HL-60/S4 treated with retinoic acid at 250 ng/mL for 4 days and 3 days (cell line): ENCODE data around the gene CCNY.
"Not testable (repeated sequence)": the region's sequence is repeated elsewhere in the genome, so short reads cannot be mapped to it uniquely, and the experiment has no call there.

Experiments
- in situ Hi-C: fragments of 300-500 bp; cut with MboI; formaldehyde crosslinking; loops from 2 replicates; pipeline ENCODE4 v1.7.0; 2022; ENCODE audit warnings: low sequenced_read_pairs

CCNY gene

GRCh38 chr10:35353805-35354204 is 17.5 kb downstream of the CCNY start:
- in situ Hi-C loops, result no loop called here

DNA sequence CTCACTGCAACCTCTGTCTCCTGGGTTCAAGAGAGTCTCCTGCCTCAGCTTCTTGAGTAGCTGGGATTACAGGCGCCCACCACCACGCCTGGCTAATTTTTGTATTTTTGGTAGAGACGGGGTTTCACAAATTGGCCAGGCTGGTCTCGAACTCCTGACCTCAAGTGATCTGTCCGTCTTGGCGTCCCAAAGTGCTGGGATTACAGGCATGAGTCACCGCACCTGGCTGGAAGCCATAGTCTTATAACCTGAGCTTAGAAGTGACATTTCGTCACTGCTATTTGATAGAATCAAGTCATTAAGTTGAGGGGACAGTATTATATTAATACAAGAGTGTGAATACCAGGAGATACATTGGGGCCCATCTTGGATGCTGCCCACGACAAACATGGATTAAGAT is 17.9 kb downstream of the CCNY start:
- in situ Hi-C loops, result not testable (repeated sequence)

- in situ Hi-C loops, result no loop called here
Observed at GRCh38 chr10:35355971-35356724, 19.8 kb downstream of the CCNY start.

DNA sequence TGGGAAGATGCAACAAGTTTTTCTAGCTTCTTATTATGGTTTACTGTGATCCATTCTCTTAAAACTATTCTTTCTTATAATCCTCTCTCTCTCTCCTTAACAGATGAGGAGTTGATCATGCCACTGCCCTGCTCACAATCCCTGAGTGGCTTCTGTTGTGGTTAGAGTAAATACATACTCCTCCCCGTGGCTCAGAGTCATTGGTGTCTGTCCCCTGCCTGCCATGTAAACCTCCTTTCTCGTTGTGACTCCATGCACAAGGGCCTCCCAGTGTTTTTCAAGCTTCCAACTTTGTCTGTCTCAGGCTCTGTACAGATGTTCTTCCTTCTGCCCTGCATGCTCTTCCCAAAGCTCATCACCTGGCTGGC is 20.4 kb downstream of the CCNY start:
- in situ Hi-C loops, result no loop called here

DNA sequence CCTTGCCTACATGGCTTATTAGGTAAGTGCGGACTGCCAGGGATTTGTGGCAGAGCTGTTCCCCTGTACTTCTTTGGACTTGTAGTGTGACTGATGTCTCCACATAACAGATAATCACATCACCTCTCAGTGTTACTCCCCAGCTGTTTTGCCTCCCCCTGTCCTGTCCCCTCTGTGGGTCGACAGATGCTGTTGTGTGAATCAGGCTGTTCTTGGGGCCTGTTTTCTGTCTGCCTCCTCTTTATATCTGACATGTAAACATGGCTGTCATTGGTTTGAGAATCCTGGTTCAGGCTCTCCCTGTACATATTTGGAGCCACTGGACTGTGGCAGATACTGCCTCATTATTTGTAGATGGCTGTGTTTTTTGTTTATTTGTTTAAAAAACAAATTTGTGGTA is 22.7 kb downstream of the CCNY start:
- in situ Hi-C loops, result no loop called here

- in situ Hi-C loops, result no loop called here
Observed at GRCh38 chr10:35359873-35360272, 23.6 kb downstream of the CCNY start.

DNA sequence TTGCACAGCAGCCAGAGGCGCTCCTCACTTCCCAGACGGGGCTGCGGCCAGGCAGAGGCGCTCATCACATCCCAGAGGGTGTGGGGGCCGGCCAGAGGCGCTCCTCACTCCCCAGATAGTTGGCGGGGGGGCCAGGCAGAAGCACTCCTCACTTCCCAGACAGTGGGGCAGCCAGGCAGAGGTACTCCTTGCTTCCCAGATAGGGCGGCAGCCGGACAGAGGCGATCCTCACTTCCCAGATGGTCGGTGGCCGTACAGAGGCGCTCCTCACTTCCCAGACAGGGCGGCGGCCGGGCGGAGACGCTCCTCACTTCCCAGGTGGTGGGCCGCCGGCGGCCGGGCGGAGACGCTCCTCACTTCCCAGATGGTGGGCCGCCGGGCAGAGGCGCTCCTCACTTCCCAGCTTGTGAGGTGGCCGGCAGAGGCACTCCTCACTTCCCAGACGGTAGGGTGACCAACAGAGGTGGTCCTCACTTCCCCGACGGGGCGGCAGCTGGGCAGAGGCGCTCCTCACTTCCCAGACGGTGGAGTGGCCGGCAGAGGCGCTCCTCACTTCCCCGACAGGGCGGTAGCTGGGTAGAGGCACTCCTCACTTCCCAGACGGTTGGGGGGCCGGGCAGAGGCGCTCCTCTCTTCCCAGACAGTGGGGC is 26.5 kb downstream of the CCNY start:
- in situ Hi-C loops, result no loop called here

GRCh38 chr10:35363587-35363986 is 27.3 kb downstream of the CCNY start:
- in situ Hi-C loops, result no loop called here

DNA sequence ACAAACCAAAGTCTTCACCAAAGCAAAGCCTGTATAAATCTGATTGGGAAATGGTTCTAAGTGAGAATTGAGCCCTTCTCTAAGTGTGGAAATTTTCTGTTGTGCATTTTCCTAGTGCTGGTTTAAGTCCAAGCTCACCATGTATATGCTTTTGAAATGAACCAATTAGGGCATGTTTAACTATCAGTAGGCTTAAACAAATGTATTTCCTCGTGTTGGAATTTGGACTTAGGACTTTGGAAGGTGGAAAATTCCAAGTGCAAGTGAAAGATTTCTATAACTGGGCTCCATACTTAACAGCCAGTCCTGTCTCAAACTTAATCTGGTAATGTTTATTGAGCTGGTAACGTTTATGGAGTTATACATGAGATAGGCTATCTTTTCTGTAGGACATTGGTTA is 28.5 kb downstream of the CCNY start:
- in situ Hi-C loops, result no loop called here

DNA sequence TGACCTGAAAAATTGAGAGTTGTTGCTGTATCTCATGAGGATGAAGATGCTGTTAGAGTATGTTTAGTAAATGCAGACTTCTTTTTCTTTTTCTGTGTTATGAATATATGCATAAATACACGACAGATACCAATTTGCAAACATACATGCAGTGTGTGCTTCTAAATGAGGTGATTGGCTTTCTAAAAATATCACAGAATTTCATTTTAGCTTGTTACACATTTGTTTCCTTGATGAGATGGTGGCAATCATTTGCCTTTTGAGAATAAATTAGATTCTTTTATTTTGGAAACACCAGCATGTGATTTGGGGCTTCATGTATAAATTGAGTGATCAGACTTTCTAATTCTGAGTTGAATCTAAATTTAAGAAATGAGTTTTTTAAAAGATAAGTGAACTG is 29.7 kb downstream of the CCNY start:
- in situ Hi-C loops, result no loop called here

DNA sequence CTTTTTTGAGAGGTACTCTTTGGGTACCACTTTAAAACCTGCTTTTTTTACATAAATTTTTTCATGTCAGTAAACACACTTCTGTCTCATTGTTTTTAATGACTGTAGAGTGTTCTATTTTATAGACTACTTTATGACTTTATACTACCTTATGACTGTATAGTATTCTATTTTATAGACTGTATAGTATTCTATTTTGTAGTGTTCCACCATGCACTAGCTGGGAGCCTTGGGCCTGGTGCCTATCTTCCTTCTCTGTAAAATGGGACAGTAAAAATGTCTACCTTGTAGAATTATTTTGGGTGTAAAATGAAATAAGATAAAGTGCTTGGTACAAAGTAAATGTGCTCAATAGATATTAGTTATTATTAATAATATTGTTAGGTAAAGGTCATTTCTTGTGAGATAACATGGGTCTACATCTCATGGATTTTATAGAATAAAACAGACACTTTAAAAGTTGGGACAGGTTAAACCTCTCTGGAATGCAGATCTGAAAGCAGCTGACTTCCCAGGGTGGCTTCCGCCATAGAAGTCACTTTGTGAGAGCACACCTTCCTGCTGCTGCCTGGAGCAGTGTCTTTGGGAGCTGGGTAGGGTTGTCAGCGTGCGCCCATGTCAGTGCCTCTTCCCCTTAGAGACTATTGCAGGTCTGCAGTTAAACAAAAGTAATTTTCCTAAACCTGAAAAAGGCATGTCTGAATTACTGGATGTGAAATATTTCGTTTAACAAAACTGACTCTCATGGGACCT is 31.0 kb downstream of the CCNY start:
- in situ Hi-C loops, result no loop called here

DNA sequence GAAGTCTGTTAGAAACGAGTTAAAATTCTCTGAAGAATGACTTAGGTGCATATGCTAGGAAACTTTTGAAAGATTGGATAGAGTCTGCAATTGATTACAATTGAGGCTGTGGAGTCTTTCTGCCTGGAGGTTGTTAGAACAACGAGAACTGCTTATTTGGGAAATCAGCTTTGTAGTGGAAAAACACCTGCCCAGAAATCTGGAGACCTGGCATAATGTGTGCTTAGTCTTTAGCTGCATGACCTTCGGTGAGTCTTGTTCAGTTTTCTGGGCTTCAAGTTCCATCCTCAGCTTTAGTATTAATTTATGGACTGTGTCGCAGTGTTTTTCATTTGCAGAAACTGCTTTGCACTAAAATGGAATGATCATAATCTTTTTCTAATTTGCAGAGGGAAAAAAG is 31.7 kb downstream of the CCNY start:
- in situ Hi-C loops, result no loop called here

DNA sequence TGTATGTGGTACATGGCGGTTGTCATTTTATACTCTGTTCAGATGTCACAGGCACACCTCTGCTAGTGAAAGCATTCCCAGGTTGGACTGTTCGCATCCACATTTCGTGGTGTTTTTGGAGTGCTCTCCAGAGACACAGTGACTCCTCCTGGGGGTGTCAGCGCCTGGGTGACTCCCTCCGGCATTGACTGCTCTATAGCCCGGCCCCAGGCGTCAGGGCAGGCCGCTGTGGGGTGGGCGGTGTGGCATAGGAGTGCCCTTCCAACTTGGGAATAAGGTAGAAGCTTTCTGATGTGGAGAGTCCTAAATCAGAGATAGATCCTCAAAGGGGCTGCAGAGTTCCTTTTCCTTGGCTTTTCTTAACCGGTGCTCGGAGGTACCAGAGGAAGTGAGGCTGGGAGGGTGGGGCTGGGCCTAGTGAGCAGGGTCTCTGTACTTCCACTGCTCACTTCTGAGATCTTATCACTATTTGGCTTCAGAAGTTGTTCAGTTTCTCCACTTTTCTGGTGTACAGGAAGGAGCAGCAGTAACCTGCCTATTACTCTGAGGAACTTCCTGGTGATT is 32.3 kb downstream of the CCNY start:
- in situ Hi-C loops, result no loop called here

DNA sequence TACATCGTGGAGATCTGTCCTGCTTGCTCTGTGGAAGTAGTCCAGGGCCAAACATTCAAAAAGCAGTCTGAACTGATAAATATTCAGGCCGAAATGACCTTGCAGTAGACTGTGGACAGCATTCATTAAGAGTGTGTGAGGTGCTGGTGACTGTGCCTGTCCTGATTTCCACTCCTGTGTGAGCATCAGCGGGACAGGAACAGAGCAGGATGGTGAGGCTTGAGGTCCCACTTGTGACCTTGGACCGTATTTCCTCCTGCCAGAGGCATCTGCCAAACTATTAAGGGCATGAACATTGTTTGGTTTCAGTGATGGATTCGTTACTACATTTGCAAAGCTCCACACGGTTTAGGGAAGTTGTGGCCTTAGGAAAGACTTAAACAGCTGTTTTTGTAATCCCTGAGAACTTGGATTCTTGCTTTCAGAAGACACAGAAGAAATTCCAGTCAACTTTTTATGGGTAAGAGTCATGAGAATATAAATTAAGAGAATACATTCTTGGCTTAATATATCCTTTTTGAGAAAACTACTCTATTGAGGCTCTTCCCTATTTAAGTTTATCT is 32.8 kb downstream of the CCNY start:
- in situ Hi-C loops, result no loop called here

- in situ Hi-C loops, result no loop called here
Observed at GRCh38 chr10:35371731-35372130, 35.4 kb downstream of the CCNY start.

DNA sequence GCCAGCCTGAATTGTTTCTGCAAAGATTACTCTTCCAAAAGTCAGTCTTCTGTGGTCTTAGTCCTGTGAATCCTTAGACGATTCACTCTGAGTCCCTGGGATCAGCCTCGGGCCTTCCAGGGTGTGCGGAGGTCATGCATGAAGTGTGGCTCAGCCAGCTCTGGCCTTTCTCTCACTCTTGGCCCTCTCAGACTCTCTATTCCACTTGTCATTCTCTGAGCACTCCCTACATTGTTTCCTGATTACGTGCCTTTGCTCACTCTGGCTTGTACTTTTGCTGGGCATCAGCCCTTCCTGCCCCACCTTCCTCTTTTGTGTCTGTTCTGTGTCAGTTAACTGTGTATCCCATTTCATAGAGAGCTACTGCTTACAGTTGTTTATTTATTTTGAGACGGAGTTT is 36.0 kb downstream of the CCNY start:
- in situ Hi-C loops, result no loop called here

DNA sequence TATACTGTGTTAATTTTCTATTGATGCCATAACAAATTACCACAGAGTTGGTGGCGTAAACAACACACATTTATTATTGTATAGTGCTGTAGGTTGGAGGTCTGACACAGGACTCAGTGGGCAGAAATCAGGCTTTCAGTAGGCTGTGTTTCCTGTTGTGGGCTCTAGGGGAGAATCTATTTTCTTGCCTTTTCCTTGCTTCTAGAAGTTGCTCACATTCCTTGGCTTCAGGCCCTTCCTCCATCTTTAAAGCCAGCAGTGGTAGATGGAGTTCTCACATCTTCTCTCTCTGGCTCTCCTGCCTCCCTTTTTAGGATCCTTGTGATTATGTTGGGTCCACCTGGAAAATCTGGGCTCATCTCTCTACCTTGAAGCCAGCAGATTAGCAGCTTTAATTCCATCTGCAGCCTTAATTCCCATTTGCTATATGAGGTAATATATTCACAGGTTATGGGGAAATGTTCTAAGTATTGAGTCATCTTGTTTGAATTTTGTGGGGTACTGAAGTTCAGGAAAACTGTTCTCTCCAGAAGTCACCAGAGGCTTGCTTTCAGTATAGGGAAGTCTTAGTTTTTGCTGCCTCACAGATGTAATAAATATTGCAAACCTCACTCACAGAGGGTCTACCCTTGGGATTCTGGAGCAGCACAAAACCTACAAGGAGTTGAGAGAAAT is 38.9 kb downstream of the CCNY start:
- in situ Hi-C loops, result no loop called here

DNA sequence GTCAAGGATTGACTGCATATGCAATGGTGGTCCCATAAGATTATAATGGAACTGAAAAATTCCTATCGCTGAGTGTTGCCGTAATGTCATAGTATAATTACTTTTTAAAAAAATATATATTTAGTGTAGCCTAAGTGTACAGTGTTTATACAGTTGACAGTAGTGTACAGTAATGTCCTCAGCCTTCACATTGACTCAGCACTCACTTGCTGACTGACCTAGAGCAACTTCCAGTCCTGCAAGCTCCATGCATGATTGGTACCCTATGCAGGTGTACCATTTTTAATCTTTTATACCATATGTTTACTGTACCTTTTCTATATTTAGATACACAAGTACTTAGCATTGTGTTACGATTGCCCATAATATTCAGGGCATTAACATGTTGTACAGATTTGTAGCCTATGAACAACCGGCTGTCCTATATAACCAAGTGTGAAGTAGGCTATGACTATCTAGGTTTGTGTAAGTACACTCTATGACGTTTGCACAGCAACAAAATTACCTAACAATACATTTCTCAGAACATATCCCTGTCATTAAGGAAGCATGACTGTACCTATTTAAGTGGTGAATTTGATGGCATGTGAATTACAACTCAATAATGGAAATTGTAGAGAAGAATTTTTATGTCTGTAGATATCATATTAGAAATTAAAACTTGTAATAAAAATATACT is 40.9 kb downstream of the CCNY start:
- in situ Hi-C loops, result no loop called here

DNA sequence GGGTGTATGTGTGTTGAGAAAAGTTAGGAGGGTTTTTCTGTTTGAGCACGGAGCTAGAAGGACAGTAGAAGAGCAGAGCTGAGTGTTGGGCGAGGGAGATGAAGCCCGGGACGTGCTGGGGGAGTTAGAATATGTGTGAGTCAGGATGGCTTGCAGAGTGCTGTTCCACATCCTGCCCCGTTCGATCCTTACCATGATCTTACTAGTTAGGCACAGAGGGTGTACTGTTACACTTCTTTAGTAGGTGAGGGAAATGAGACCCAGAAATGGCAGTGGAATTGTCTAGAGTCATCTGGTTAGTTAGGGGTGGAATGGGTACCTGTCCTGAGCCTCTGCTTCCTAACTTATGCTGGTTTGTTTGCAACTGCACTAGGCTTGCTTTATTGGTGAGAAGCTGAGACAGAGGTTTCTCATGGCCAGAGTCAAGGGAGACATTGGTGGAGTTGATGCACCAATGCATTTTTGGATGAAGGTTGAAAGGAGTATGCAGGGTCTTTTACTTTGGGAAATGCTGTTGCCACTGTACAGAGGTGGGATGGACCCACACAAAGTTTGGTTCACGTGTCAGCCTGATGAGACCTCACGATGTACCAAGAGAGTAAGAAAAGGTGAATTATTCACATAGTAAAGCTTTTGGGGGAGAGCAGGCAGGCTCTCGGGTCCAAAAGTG is 42.4 kb downstream of the CCNY start:
- in situ Hi-C loops, result no loop called here
